GM12878 (cell line): Measurements from ENCODE around the gene GMIP. TPM values are rescaled to one million over a fixed set of nuclear protein-coding genes. Genes with fewer than 3 reads are reported as not detected.

Experiments used
- ATAC-seq: fragments of 200-7000 bp; cut with Tn5 transposase; 3 replicates; pipeline ENCODE4 v1.9.1; 2020; ENCODE audit warnings: mild to moderate bottlenecking, moderate library complexity
- BruUV-seq: library from RNA; stranded (reverse); fragments of 400-500 nt; replicated peaks from 2 replicates; lab custom pipeline; 2021; lab: Mats Ljungman, UMichigan
- CTCF ChIA-PET: fragments of 300-600 bp; sonication (Branson Sonifier 250); formaldehyde crosslinking; extraction: SDS; loops from one replicate; lab custom pipeline; 2021; ENCODE audit warnings: inconsistent platforms; lab: Yijun Ruan, JAX
- POLR2A ChIA-PET: fragments of 350-600 bp; formaldehyde crosslinking; extraction: SDS; loops from one replicate; lab custom pipeline; 2021; ENCODE audit warnings: inconsistent platforms; lab: Charles Lee
- RAD21 ChIA-PET: fragments of 300-600 bp; sonication (Branson Sonifier 250); formaldehyde crosslinking; loops from one replicate; lab custom pipeline; 2023; ENCODE audit warnings: antibody characterized with exemption; ENCODE audit not compliant: unreplicated experiment; lab: Charles Lee
- SMC1A ChIA-PET: fragments of 300-600 bp; sonication (Branson Sonifier 250); formaldehyde crosslinking; loops from one replicate; lab custom pipeline; 2023; ENCODE audit not compliant: unreplicated experiment, uncharacterized antibody; lab: Charles Lee
- DNase-seq: peaks from one replicate; pipeline ENCODE4 v3.0.0-alpha.2; 2011; ENCODE audit warnings: low read depth, low spot score
- FAIRE-seq: peaks from 3 replicates; lab custom pipeline; 2011; peaks lifted over from hg19 to GRCh38; lab: Jason Lieb, UNC
- H2AFZ ChIP-seq: 2 replicates; pipeline ENCODE4 v1.6.0; 2011; ENCODE audit warnings: low read depth, low read length, control low read depth; ENCODE audit not compliant: control insufficient read depth
- H3K27ac ChIP-seq: 2 replicates; pipeline ENCODE4 v1.5.1; 2011; ENCODE audit warnings: control low read depth; ENCODE audit not compliant: control insufficient read depth, insufficient read depth
- H3K27me3 ChIP-seq, 2 experiments: replicated peaks in 1 of 2; 2 replicates each; pipeline versions ENCODE4 v1.6.0 to v1.6.1; 2011; ENCODE audit warnings: low read length in 1 of 2; ENCODE audit not compliant: control insufficient read depth in 2 of 2, insufficient read depth in 2 of 2
- H3K36me3 ChIP-seq, 2 experiments: 2 replicates each; pipeline ENCODE4 v1.5.1; 2011; ENCODE audit warnings: low read length in 1 of 2; ENCODE audit not compliant: control insufficient read depth in 2 of 2, insufficient read depth in 2 of 2
- H3K4me1 ChIP-seq: 2 replicates; pipeline ENCODE4 v1.6.1; 2011; ENCODE audit warnings: mild to moderate bottlenecking, low read length, moderate library complexity, mixed read lengths; ENCODE audit not compliant: control insufficient read depth, insufficient read depth
- H3K4me2 ChIP-seq: 2 replicates; pipeline ENCODE4 v1.6.0; 2011; ENCODE audit warnings: control low read depth; ENCODE audit not compliant: control insufficient read depth, insufficient read depth
- H3K4me3 ChIP-seq: fragments of 200-600 bp; sonication (generic); 2 replicates; pipeline ENCODE4 v1.5.1; 2016
- H3K79me2 ChIP-seq: 2 replicates; pipeline ENCODE4 v1.6.0; 2011; ENCODE audit warnings: low read length; ENCODE audit not compliant: control insufficient read depth, insufficient read depth
- H3K9ac ChIP-seq: 2 replicates; pipeline ENCODE4 v1.8.0; 2011; ENCODE audit warnings: low read length, control low read depth, mixed read lengths; ENCODE audit not compliant: control insufficient read depth, insufficient read depth
- H3K9me3 ChIP-seq: replicated peaks from 3 replicates; pipeline ENCODE4 v1.5.1; 2011; ENCODE audit warnings: mild to moderate bottlenecking, low read length; ENCODE audit not compliant: control insufficient read depth, insufficient read depth
- H4K20me1 ChIP-seq: 2 replicates; pipeline ENCODE4 v1.6.0; 2011; ENCODE audit not compliant: control insufficient read depth, insufficient read depth
- LARP7 ChIP-seq: fragments of 450-650 bp; IDR thresholded peaks from 2 replicates; pipeline ENCODE4 v1.6.1; 2017; ENCODE audit warnings: mild to moderate bottlenecking
- ZNF207 ChIP-seq: fragments of 450-650 bp; IDR thresholded peaks from 2 replicates; pipeline ENCODE4 v1.6.1; 2014; ENCODE audit warnings: antibody characterized with exemption, mild to moderate bottlenecking, borderline replicate concordance
- WGBS: methylation state at CpG from one replicate; pipeline ENCODE4 v1.1.6; 2016; ENCODE audit warnings: low lambda C conversion rate; ENCODE audit not compliant: insufficient replicate concordance, insufficient coverage; ENCODE audit errors: missing lambda C conversion rate; 5-methylcytosine and 5-hydroxymethylcytosine counted together
- in situ Hi-C: fragments of 300-500 bp; cut with MboI; formaldehyde crosslinking; loops from 9 replicates; pipeline ENCODE4 v1.14.3; 2018; ENCODE audit warnings: mixed read lengths
- intact Hi-C: fragments of 100-400 bp; cut with micrococcal nuclease; formaldehyde crosslinking; loops from one replicate; pipeline ENCODE4 v1.14.2; 2022; ENCODE audit not compliant: unreplicated experiment
- polyA plus RNA-seq, 11 experiments: library from polyadenylated mRNA; depleted of rRNA in 4 of 11; unstranded in 6 of 11; stranded (reverse) in 5 of 11; fragments of >200 nt; fragmentation: Nextera tagmentation in 4 of 11; fragmentation: Illumina TruSeq in 1 of 11; extraction: Ambion mirVana in 4 of 11; extraction: Trizol in 1 of 11; gene quantifications; 1 replicate in 1 of 11; 2 replicates in 10 of 11; pipeline versions ENCODE4 v1.2.1 to v1.2.3, GENCODE V29; 2011 to 2016; ENCODE audit warnings: inconsistent platforms in 2 of 11, missing spikeins in 2 of 11, low read depth in 1 of 11
- total RNA-seq, 4 experiments: library from RNA; depleted of rRNA in 3 of 4; stranded (reverse); fragments of >200 nt in 3 of 4; fragmentation: Illumina TruSeq in 1 of 4; extraction: Trizol in 1 of 4; gene quantifications; 2 replicates each; pipeline versions ENCODE4 v1.2.1 to v1.2.3, GENCODE V29; 2013 to 2021
- TF ChIP-seq, protein P1 (sequence below): fragments of 450-650 bp; IDR thresholded peaks from 2 replicates; pipeline ENCODE4 v1.6.1; 2016; ENCODE audit warnings: mild to moderate bottlenecking
- TF ChIP-seq, protein P2 (sequence below): fragments of 450-650 bp; IDR thresholded peaks from 2 replicates; pipeline ENCODE4 v1.6.1; 2018; ENCODE audit warnings: mild to moderate bottlenecking, low read depth, moderate library complexity; ENCODE audit not compliant: partially characterized antibody

Gene GMIP
- total and polyA plus RNA-seq, 10 of the 15 experiments (the other 5 are each of a cell fraction or from before 2014, with no cell fraction given), result 1.5 to 63.5 (median 22.3) TPM

DNA sequence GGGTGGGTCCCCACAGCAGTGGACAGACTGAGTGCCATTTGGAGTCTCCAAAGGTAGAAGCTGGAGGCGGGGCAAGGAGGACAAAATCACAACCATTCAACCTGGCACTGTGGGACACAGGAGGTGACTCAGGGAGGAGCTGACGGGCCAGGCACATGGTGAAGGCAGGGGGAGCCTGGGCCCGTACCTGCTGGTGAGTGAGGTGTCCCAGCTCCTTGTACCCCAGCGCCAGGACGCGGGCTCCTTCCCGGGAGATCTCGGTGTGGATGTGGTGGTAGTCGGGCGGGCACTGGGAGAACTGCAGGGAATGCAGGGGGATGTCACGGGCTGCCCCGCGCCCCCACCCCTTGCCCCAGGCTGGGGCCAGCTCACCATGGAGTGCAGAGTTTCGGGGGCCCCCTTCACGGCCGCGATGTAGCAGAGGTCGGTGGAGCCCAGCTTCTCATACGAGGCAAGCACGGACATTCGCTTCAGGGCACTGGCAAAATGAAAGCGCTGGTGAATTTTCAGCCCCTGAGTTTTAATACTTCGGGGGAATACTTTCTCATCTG, 10.2 kb upstream of the GMIP start (continued):
- TF ChIP-seq, protein P1, sequence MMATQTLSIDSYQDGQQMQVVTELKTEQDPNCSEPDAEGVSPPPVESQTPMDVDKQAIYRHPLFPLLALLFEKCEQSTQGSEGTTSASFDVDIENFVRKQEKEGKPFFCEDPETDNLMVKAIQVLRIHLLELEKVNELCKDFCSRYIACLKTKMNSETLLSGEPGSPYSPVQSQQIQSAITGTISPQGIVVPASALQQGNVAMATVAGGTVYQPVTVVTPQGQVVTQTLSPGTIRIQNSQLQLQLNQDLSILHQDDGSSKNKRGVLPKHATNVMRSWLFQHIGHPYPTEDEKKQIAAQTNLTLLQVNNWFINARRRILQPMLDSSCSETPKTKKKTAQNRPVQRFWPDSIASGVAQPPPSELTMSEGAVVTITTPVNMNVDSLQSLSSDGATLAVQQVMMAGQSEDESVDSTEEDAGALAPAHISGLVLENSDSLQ, result no peak
- no peak for TF ChIP-seq LARP7
- TF ChIP-seq, protein P2, sequence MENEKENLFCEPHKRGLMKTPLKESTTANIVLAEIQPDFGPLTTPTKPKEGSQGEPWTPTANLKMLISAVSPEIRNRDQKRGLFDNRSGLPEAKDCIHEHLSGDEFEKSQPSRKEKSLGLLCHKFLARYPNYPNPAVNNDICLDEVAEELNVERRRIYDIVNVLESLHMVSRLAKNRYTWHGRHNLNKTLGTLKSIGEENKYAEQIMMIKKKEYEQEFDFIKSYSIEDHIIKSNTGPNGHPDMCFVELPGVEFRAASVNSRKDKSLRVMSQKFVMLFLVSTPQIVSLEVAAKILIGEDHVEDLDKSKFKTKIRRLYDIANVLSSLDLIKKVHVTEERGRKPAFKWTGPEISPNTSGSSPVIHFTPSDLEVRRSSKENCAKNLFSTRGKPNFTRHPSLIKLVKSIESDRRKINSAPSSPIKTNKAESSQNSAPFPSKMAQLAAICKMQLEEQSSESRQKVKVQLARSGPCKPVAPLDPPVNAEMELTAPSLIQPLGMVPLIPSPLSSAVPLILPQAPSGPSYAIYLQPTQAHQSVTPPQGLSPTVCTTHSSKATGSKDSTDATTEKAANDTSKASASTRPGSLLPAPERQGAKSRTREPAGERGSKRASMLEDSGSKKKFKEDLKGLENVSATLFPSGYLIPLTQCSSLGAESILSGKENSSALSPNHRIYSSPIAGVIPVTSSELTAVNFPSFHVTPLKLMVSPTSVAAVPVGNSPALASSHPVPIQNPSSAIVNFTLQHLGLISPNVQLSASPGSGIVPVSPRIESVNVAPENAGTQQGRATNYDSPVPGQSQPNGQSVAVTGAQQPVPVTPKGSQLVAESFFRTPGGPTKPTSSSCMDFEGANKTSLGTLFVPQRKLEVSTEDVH, result no peak

DNA sequence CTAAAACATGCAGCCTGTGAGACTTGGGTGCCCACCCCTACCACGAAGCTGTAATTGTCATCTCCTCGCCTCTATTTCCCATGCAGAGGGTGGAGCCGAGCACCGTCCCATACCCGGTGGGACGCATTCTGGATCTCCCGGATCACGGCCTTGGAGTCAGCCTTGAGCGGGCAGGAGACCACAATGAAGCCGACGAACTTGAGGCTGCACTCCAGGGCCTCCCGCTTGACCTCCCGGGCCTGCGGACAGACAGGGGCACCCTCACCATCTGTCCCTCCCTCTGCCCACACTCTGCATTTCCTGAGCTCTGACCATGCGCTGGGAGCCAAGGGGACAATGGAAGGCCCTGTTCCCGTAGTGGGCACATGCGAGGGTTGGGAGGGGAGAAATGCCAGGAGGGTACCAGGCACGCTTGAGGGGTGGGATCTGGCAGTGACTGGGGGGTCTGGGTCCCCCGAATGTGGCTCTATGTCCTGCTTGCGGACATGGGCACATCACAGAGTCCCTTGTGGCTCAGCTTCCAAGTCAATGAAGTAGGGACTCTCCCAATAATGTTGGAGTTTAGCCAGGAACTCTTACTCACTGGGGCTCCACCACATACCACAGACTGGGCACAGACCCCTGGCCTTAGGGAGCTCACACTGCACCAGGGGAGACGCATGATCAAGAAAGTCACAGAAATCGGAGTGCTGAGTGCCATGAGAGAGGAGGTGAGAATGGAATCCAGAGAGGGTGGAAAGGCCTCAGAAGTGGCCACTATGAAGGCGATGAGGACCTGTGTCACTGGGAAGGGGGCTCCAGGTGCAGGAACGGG, 9.2 kb upstream of the GMIP start:
- intact Hi-C loops (no loop called here), in situ Hi-C loops (no loop called here)
- H3K79me2 ChIP-seq, result no peaks in the 10 kb centered on the region
- H3K27ac ChIP-seq, result no peak overlapping the region
- DNase-seq (no peak), ATAC-seq (no peak), FAIRE-seq (no peak)
- H4K20me1 ChIP-seq, result no peaks in the 10 kb centered on the region
- POLR2A ChIA-PET, result no interaction called here
- RAD21 ChIA-PET, result interaction anchor here (0.6 kb wide), 1 partner anchor 213 kb away, joined by 4 read pairs; the partner anchor contains the start of gene ZNF253
- WGBS, result over 99% methylated on average over 22 of the region's 24 CpGs
- no peak overlapping the region for H2AFZ ChIP-seq
- no peaks in the 10 kb centered on the region for H3K9me3 ChIP-seq
- no peaks in the 10 kb centered on the region for H3K4me1 ChIP-seq
- no peak overlapping the region for H3K4me3 ChIP-seq
- peaks cover 43 to 75% of the 10 kb centered on the region in 2 experiments for H3K36me3 ChIP-seq
- no peak for TF ChIP-seq ZNF207
- H3K9ac ChIP-seq, result no peak overlapping the region
- SMC1A ChIA-PET, result no interaction called here
- no peak overlapping the region for H3K4me2 ChIP-seq
- BruUV-seq, result no TSS peak
- CTCF ChIA-PET, result interaction anchor here (0.8 to 1.5 kb wide), 3 partner anchors 8 to 122 kb away, joined by 3 to 5 read pairs (median 4); no protein-coding TSS in a partner anchor
- no peaks in the 10 kb centered on the region for H3K27me3 ChIP-seq
